Fibroblast of lung (primary cell): Measurements from ENCODE around the gene PKNOX2. TPM values are rescaled to one million over a fixed set of nuclear protein-coding genes. Genes with fewer than 3 reads are reported as not detected.
A peak's percentile ranks its signal among the peaks of the same experiment; 100 is the strongest.

Experiments used
- DNase-seq, 2 donors: peaks; one replicate each; pipeline versions ENCODE4 v3.0.0 to v3.0.0-alpha.2; 2010; ENCODE audit warnings: low read depth in 2 of 2
- H2AFZ ChIP-seq: 2 replicates; pipeline ENCODE4 v1.5.1; 2012; ENCODE audit warnings: low read length, control low read depth, inconsistent platforms
- H3K27ac ChIP-seq: 2 replicates; pipeline ENCODE4 v1.5.1; 2011; ENCODE audit warnings: low read length, control low read depth; ENCODE audit not compliant: insufficient read depth
- H3K27me3 ChIP-seq: 2 replicates; pipeline ENCODE4 v1.5.1; 2011; ENCODE audit warnings: mild to moderate bottlenecking, low read length; ENCODE audit not compliant: control insufficient read depth, insufficient read depth
- H3K36me3 ChIP-seq: 2 replicates; pipeline ENCODE4 v1.5.1; 2011; ENCODE audit warnings: low read length; ENCODE audit not compliant: control insufficient read depth, insufficient read depth
- H3K4me1 ChIP-seq: 2 replicates; pipeline ENCODE4 v1.5.1; 2011; ENCODE audit warnings: low read length; ENCODE audit not compliant: control insufficient read depth, insufficient read depth; ENCODE audit errors: extremely low read depth
- H3K4me2 ChIP-seq: 2 replicates; pipeline ENCODE4 v1.5.1; 2011; ENCODE audit warnings: low read length, control low read depth; ENCODE audit not compliant: insufficient read depth; ENCODE audit errors: extremely low read depth
- H3K4me3 ChIP-seq, 4 experiments: fragments of 200-600 bp in 1 of 4; sonication (generic) in 1 of 4; replicated peaks in 1 of 4; 2 replicates each; pipeline ENCODE4 v1.5.1; 2011 to 2016; ENCODE audit warnings: low read length in 4 of 4, low read depth in 3 of 4, mild to moderate bottlenecking in 3 of 4, control low read depth in 2 of 4, inconsistent platforms in 1 of 4, mixed read lengths in 1 of 4; ENCODE audit not compliant: insufficient read depth in 1 of 4; ENCODE audit errors: control extremely low read depth in 1 of 4
- H3K79me2 ChIP-seq: 2 replicates; pipeline ENCODE4 v1.5.1; 2012; ENCODE audit warnings: mild to moderate bottlenecking, low read length, inconsistent platforms; ENCODE audit not compliant: control insufficient read depth, insufficient read depth
- H3K9ac ChIP-seq: 2 replicates; pipeline ENCODE4 v1.5.1; 2011; ENCODE audit warnings: mild to moderate bottlenecking, low read length, control low read depth; ENCODE audit not compliant: insufficient read depth
- H3K9me3 ChIP-seq: 2 replicates; pipeline ENCODE4 v1.5.1; 2012; ENCODE audit warnings: low read depth, low read length; ENCODE audit not compliant: control insufficient read depth, insufficient read depth
- H4K20me1 ChIP-seq: 2 replicates; pipeline ENCODE4 v1.5.1; 2011; ENCODE audit warnings: low read length; ENCODE audit not compliant: control insufficient read depth, insufficient read depth; ENCODE audit errors: extremely low read depth
- EZH2 ChIP-seq: IDR thresholded peaks from 2 replicates; pipeline ENCODE4 v1.5.1; 2012; ENCODE audit warnings: low read length, control low read depth, mild to moderate bottlenecking; ENCODE audit errors: missing control alignments
- polyA plus RNA-seq, 2 donors: library from polyadenylated mRNA; depleted of rRNA in 1 of 2; stranded (reverse) in 1 of 2; unstranded in 1 of 2; fragments of >200 nt; gene quantifications; 2 replicates each; pipeline ENCODE4 v1.2.1, GENCODE V29; 2011 to 2012; ENCODE audit warnings: missing spikeins in 1 of 2
- total RNA-seq: library from RNA; depleted of rRNA; stranded (reverse); fragments of >200 nt; gene quantifications from 2 replicates; pipeline ENCODE4 v1.2.1, GENCODE V29; 2014
- TF ChIP-seq, protein P1 (sequence below), 2 donors: IDR thresholded peaks in 1 of 2; conservative IDR thresholded peaks in 1 of 2; 1 replicate in 1 of 2; 2 replicates in 1 of 2; pipeline ENCODE4 v1.5.1; 2011 to 2012; ENCODE audit warnings: low read length in 2 of 2, control low read depth in 1 of 2, inconsistent platforms in 1 of 2, low read depth in 1 of 2, mild to moderate bottlenecking in 1 of 2

The PKNOX2 gene
- total and polyA plus RNA-seq, 2 donors (not counting 1 experiment from before 2014, with no cell fraction given), result 0.33 to 2.2 TPM

DNA sequence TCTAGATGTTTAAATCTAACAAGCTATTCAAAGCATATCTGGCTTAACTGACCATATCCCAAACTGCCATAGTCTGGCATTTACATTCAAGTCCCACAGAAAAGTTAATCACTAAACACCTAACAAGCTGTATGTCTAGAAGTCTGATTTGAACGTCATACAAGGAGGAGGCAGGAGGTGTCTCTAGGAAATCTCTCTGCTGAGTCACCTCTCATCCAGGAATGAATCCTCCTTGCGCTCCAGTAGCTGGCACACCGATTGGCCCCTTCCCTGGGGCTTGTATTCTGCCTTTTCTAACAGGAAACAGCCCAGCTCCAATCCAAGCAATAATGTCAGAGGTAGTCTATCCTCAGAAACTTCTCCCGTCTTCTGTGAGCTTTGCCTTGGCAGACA lies 299.7 kb downstream of the PKNOX2 start:
- Histone ChIP-seq H3K27ac (no peak overlapping the region), H3K9ac (no peak overlapping the region), H3K36me3 (no peaks in the 10 kb centered on the region), H4K20me1 (no peaks in the 10 kb centered on the region), H2AFZ (no peak overlapping the region), H3K4me2 (no peak overlapping the region), H3K4me3 (no peak overlapping the region), H3K4me1 (no peaks in the 10 kb centered on the region), H3K79me2 (no peaks in the 10 kb centered on the region), H3K27me3 (no peaks in the 10 kb centered on the region), H3K9me3 (no peaks in the 10 kb centered on the region)
- no peak for TF ChIP-seq EZH2
- TF ChIP-seq, protein P1, sequence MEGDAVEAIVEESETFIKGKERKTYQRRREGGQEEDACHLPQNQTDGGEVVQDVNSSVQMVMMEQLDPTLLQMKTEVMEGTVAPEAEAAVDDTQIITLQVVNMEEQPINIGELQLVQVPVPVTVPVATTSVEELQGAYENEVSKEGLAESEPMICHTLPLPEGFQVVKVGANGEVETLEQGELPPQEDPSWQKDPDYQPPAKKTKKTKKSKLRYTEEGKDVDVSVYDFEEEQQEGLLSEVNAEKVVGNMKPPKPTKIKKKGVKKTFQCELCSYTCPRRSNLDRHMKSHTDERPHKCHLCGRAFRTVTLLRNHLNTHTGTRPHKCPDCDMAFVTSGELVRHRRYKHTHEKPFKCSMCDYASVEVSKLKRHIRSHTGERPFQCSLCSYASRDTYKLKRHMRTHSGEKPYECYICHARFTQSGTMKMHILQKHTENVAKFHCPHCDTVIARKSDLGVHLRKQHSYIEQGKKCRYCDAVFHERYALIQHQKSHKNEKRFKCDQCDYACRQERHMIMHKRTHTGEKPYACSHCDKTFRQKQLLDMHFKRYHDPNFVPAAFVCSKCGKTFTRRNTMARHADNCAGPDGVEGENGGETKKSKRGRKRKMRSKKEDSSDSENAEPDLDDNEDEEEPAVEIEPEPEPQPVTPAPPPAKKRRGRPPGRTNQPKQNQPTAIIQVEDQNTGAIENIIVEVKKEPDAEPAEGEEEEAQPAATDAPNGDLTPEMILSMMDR (conservative IDR thresholded peaks at IDR 0.05 in 1 of 2, IDR thresholded peaks at IDR 0.05 in 1 of 2; ENCODE audit: low read depth in 1 of 2, low read length in 2 of 2), result no peak
- peak; percentile 19 to 76 for DNase-seq

DNA sequence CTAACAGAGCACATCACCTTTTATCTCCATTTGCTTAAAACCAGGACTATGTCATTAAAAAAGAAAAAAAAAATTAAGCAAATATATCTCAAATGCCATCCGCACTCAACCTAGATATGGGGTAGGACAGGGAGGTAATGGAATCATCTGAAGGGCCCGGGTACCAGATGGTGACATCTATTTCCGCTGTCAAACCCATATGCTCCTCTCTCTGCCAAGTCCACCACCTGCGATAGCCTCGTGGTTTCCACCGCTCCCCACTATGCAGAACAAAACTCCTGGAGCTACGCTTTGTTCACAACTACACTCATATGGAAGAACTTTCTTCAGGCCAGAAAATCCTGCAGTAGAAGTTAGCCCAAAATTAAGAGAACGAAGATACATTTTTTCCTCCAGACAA lies 300.1 kb downstream of the PKNOX2 start:
- Histone ChIP-seq H3K27me3 (no peaks in the 10 kb centered on the region), H3K4me1 (no peaks in the 10 kb centered on the region), H3K9ac (no peak overlapping the region), H3K4me2 (no peak overlapping the region), H2AFZ (no peak overlapping the region), H3K4me3 (no peak overlapping the region), H3K79me2 (no peaks in the 10 kb centered on the region), H3K27ac (no peak overlapping the region), H3K36me3 (no peaks in the 10 kb centered on the region), H3K9me3 (no peaks in the 10 kb centered on the region), H4K20me1 (no peaks in the 10 kb centered on the region)
- DNase-seq, result no peak
- TF ChIP-seq, protein P1 (conservative IDR thresholded peaks at IDR 0.05 in 1 of 2, IDR thresholded peaks at IDR 0.05 in 1 of 2; ENCODE audit: low read depth in 1 of 2, low read length in 2 of 2), result no peak
- TF ChIP-seq EZH2, result no peak

DNA sequence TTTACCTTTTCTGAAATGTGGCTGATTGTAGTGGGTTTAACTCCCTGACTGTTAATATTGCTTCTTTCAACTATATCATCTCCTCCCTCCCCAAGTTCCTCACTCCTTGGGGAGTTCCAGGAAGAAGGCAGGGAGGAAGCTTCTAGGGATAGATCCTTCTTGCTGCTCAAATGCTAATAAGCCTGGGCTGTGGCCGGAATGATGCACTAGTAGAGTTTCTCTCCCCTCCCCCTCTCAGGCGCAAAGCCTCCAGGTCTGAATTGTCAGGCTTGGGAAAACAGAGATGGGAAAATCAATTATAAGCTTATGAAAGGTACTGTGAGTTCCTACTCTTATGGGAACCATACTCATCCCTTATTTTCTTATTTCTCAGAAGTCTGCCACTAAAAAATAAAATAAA lies 300.7 kb downstream of the PKNOX2 start:
- H3K4me2 ChIP-seq, result no peak overlapping the region
- no peak overlapping the region for H2AFZ ChIP-seq
- DNase-seq, result no peak
- H3K36me3 ChIP-seq, result no peaks in the 10 kb centered on the region
- H3K9me3 ChIP-seq, result no peaks in the 10 kb centered on the region
- no peaks in the 10 kb centered on the region for H3K79me2 ChIP-seq
- no peaks in the 10 kb centered on the region for H3K4me1 ChIP-seq
- H3K27ac ChIP-seq, result no peak overlapping the region
- TF ChIP-seq, protein P1 (conservative IDR thresholded peaks at IDR 0.05 in 1 of 2, IDR thresholded peaks at IDR 0.05 in 1 of 2; ENCODE audit: low read depth in 1 of 2, low read length in 2 of 2), result no peak
- no peak for TF ChIP-seq EZH2
- no peaks in the 10 kb centered on the region for H3K27me3 ChIP-seq
- no peak overlapping the region for H3K4me3 ChIP-seq
- H4K20me1 ChIP-seq, result no peaks in the 10 kb centered on the region
- H3K9ac ChIP-seq, result no peak overlapping the region
